Heart right ventricle (tissue), 16 donors: ENCODE results near the gene PARP1. TPM values are rescaled to one million over a fixed set of nuclear protein-coding genes. Genes with fewer than 3 reads are reported as not detected.

Experiments used
- ATAC-seq, 8 donors: fragments of 200-7000 bp; cut with Tn5 transposase; one replicate each; pipeline ENCODE4 v1.9.1; 2020; ENCODE audit warnings: mild to moderate bottlenecking in 8 of 8, moderate library complexity in 8 of 8, moderate number of reproducible peaks in 1 of 8
- DNase-seq, 2 donors: peaks; one replicate each; pipeline ENCODE4 v3.0.0-alpha.2; 2020
- H3K27ac ChIP-seq, 10 donors: fragments of 200-600 bp; sonication (generic) in 2 of 10; one replicate each; pipeline versions ENCODE4 v1.5.0 to v1.8.0; 2020 to 2022; ENCODE audit warnings: mild to moderate bottlenecking in 3 of 10
- H3K27me3 ChIP-seq, 7 donors: fragments of 200-600 bp; one replicate each; pipeline ENCODE4 v1.8.0; 2021 to 2022; ENCODE audit warnings: mild to moderate bottlenecking in 2 of 7
- H3K36me3 ChIP-seq, 9 donors: fragments of 200-600 bp; sonication (generic) in 1 of 9; one replicate each; pipeline versions ENCODE4 v1.5.0 to v1.8.0; 2020 to 2022; ENCODE audit warnings: mild to moderate bottlenecking in 2 of 9
- H3K4me1 ChIP-seq, 9 donors: fragments of 200-600 bp; sonication (generic) in 1 of 9; one replicate each; pipeline versions ENCODE4 v1.5.0 to v1.8.0; 2020 to 2022; ENCODE audit warnings: mild to moderate bottlenecking in 4 of 9
- H3K4me3 ChIP-seq, 10 donors: fragments of 200-600 bp; sonication (generic) in 2 of 10; one replicate each; pipeline versions ENCODE4 v1.5.0 to v1.8.0; 2020 to 2022; ENCODE audit warnings: mild to moderate bottlenecking in 7 of 10, moderate library complexity in 2 of 10
- H3K9me3 ChIP-seq, 11 donors: fragments of 200-600 bp in 10 of 11; sonication (generic) in 2 of 11; one replicate each; pipeline versions ENCODE4 v1.5.0 to v1.8.0; 2013 to 2022; ENCODE audit warnings: mild to moderate bottlenecking in 2 of 11, control low read depth in 1 of 11, moderate library complexity in 1 of 11
- CTCF ChIP-seq, 9 donors: fragments of 200-600 bp; sonication (generic) in 2 of 9; IDR thresholded peaks; one replicate each; pipeline versions ENCODE4 v1.5.0 to v1.8.0; 2021 to 2022; ENCODE audit warnings: antibody characterized with exemption in 9 of 9, mild to moderate bottlenecking in 5 of 9, moderate library complexity in 1 of 9
- WGBS, 2 donors: extraction: QIAGEN DNeasy Blood & Tissue Kit; methylation state at CpG; one replicate each; pipeline ENCODE4 v1.1.7; 2013; ENCODE audit warnings: inconsistent platforms in 1 of 2; 5-methylcytosine and 5-hydroxymethylcytosine counted together
- intact Hi-C, 10 donors: fragments of 100-400 bp; cut with DNase I; formaldehyde crosslinking; loops; one replicate each; pipeline versions ENCODE4 v1.11.1 to v1.14.2; 2022
- polyA plus RNA-seq, 2 donors: library from polyadenylated mRNA; stranded (reverse); fragments of 200-250 nt; gene quantifications; one replicate each; pipeline ENCODE4 v1.2.3, GENCODE V29; 2013
- total RNA-seq, 10 donors: library from RNA; stranded (reverse); fragmentation: NEBNext Ultra II Directional in 3 of 10; extraction: Animal tissue kit (Norgen Biotek cat#: 25700) in 3 of 10; gene quantifications; one replicate each; pipeline versions ENCODE4 v1.2.1 to v1.2.4, GENCODE V29; 2021 to 2023
- donor health status: Arrhythmogenic right ventricular cardiomyopathy.
- donor health status: ischemic (EF 13 %, LVEDD 7.1; RV severe dilation, severe dysfunction).
- donor health status: healthy with polysubstance abuse.
- donor health status: DM: no; HTN: yes; CAD: no.
- donor health status: DM: no; HTN: no; CAD: no.
- donor health status: ischemic (EF 25% LVEDD 6.9; RV normal size, moderate dysfunction).
- donor health status: ischemic (EF 25% LVEDD 5.7; RV mildly dilated, moderate dysfunction).
- donor health status: healthy.
- donor health status: DM: yes; HTN: yes; CAD: no.
- donor health status: Ischemic cardiomyopathy.
- donor health status: ischemic (EF 35%, LVEDD 5.7; RV mildly dilated, moderate dysfunction).
- donor health status: nonischemic (EF 11% LVEDD 7.7; RV severe dilation, severe dysfunction).
- donor health status: DM: yes; HTN: yes; CAD: no.
- donor health status: PGD.
- donor health status: ischemic (EF 29% LVEDD 5.4; RV normal size, mild dysfunction).
- donor health status: nonischemic (EF 23%, LVEDD 6.1; RV moderate dilation, normal function).

Gene PARP1
- total and polyA plus RNA-seq, 12 donors = 36.1 to 154 (median 110) TPM

- intact Hi-C loops = loop anchor here in 1 of 10 donors (5.0 to 10.0 kb wide), 2 partner anchors 102 to 1155 kb away; partner anchors contain the start of genes LIN9 and ZNF678
- ATAC-seq = no peak
- WGBS, 2 donors = 96 to 98% methylated on average over 4 of the region's 4 CpGs
- Histone ChIP-seq H3K27ac (no peak overlapping the region), H3K9me3 (no peaks in the 10 kb centered on the region), H3K4me1 (peaks cover 6 to 32% (median 27%) of the 10 kb centered on the region in 9 donors), H3K27me3 (no peaks in the 10 kb centered on the region), H3K4me3 (no peak overlapping the region), H3K36me3 (no peaks in the 10 kb centered on the region)
- no peak for TF ChIP-seq CTCF (IDR thresholded peaks at IDR 0.05)
- DNase-seq = no peak
These were observed 1.5 kb upstream of the PARP1 start for GRCh38 chr1:226409392-226409791.

- WGBS, 2 donors = 71 to 74% methylated on average over 25 of the region's 25 CpGs
- H3K4me1 ChIP-seq = peaks cover 14 to 41% (median 36%) of the 10 kb centered on the region in 9 donors
- ATAC-seq = peak in 4 of 8 donors; percentile 7 to 28 (median 17)
- intact Hi-C loops = loop anchor here in 1 of 10 donors (5.0 to 10.0 kb wide), 2 partner anchors 101 to 1156 kb away; partner anchors contain the start of genes LIN9 and ZNF678
- no peaks in the 10 kb centered on the region for H3K36me3 ChIP-seq
- no peaks in the 10 kb centered on the region for H3K9me3 ChIP-seq
- H3K4me3 ChIP-seq = peak overlapping the region in 9 of 10 donors; percentile 57 to 98 (median 87)
- H3K27ac ChIP-seq = peak overlapping the region in 9 of 10 donors; percentile 76 to 93 (median 87)
- TF ChIP-seq CTCF (IDR thresholded peaks at IDR 0.05) = no peak
- DNase-seq = peak in 1 of 2 donors; percentile 27
- no peaks in the 10 kb centered on the region for H3K27me3 ChIP-seq
These were observed 642 bp upstream of the PARP1 start for GRCh38 chr1:226408285-226409184.

GRCh38 chr1:226407199-226407496 lies 745 bp downstream of the PARP1 start:
- intact Hi-C loops = loop anchor here in 1 of 10 donors (5.0 to 10.0 kb wide), 2 partner anchors 100 to 1158 kb away; partner anchors contain the start of genes LIN9 and ZNF678
- peak in 2 of 8 donors; percentile 1 to 8 for ATAC-seq
- peaks cover 16 to 54% (median 49%) of the 10 kb centered on the region in 9 donors for H3K4me1 ChIP-seq
- no peak for DNase-seq
- peak overlapping the region; percentile 57 to 98 (median 87) for H3K4me3 ChIP-seq
- TF ChIP-seq CTCF (IDR thresholded peaks at IDR 0.05) = no peak
- no peaks in the 10 kb centered on the region for H3K9me3 ChIP-seq
- H3K27me3 ChIP-seq = no peaks in the 10 kb centered on the region
- peak overlapping the region in 9 of 10 donors; percentile 76 to 93 (median 87) for H3K27ac ChIP-seq
- peaks cover 0 to 8% (median 0%) of the 10 kb centered on the region in 9 donors for H3K36me3 ChIP-seq
- WGBS, 2 donors = 2 to 3% methylated on average over 4 of the region's 4 CpGs

- intact Hi-C loops = loop anchor here in 1 of 10 donors (5.0 to 10.0 kb wide), 2 partner anchors 99 to 1158 kb away; partner anchors contain the start of genes LIN9 and ZNF678
- ATAC-seq = no peak
- peaks cover 0 to 15% (median 0%) of the 10 kb centered on the region in 9 donors for H3K36me3 ChIP-seq
- peaks cover 16 to 57% (median 54%) of the 10 kb centered on the region in 9 donors for H3K4me1 ChIP-seq
- peak overlapping the region; percentile 57 to 98 (median 87) for H3K4me3 ChIP-seq
- H3K27me3 ChIP-seq = no peaks in the 10 kb centered on the region
- TF ChIP-seq CTCF (IDR thresholded peaks at IDR 0.05) = peak in 1 of 9 donors; percentile 15
- peak overlapping the region in 9 of 10 donors; percentile 76 to 93 (median 87) for H3K27ac ChIP-seq
- 25 to 37% methylated on average over 10 of the region's 10 CpGs for WGBS, 2 donors
- no peaks in the 10 kb centered on the region for H3K9me3 ChIP-seq
- DNase-seq = no peak
These were observed 1.5 kb downstream of the PARP1 start for GRCh38 chr1:226406401-226406881.
